Activated CD8-positive, alpha-beta memory T cell treated with anti-CD3 and anti-CD28 coated beads, Interleukin-2, amount 50 U/mL, for 48 hours (primary cell): ENCODE results near the gene PTPN23.
"Not testable (repeated sequence)": the region's sequence is repeated elsewhere in the genome, so short reads cannot be mapped to it uniquely, and the experiment has no call there.

ENCODE experiments used
- DNase-seq: peaks from one replicate; pipeline ENCODE4 v3.0.0-alpha.2; 2020

Gene PTPN23, protein sequence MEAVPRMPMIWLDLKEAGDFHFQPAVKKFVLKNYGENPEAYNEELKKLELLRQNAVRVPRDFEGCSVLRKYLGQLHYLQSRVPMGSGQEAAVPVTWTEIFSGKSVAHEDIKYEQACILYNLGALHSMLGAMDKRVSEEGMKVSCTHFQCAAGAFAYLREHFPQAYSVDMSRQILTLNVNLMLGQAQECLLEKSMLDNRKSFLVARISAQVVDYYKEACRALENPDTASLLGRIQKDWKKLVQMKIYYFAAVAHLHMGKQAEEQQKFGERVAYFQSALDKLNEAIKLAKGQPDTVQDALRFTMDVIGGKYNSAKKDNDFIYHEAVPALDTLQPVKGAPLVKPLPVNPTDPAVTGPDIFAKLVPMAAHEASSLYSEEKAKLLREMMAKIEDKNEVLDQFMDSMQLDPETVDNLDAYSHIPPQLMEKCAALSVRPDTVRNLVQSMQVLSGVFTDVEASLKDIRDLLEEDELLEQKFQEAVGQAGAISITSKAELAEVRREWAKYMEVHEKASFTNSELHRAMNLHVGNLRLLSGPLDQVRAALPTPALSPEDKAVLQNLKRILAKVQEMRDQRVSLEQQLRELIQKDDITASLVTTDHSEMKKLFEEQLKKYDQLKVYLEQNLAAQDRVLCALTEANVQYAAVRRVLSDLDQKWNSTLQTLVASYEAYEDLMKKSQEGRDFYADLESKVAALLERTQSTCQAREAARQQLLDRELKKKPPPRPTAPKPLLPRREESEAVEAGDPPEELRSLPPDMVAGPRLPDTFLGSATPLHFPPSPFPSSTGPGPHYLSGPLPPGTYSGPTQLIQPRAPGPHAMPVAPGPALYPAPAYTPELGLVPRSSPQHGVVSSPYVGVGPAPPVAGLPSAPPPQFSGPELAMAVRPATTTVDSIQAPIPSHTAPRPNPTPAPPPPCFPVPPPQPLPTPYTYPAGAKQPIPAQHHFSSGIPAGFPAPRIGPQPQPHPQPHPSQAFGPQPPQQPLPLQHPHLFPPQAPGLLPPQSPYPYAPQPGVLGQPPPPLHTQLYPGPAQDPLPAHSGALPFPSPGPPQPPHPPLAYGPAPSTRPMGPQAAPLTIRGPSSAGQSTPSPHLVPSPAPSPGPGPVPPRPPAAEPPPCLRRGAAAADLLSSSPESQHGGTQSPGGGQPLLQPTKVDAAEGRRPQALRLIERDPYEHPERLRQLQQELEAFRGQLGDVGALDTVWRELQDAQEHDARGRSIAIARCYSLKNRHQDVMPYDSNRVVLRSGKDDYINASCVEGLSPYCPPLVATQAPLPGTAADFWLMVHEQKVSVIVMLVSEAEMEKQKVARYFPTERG (N-terminal part only)

DNA sequence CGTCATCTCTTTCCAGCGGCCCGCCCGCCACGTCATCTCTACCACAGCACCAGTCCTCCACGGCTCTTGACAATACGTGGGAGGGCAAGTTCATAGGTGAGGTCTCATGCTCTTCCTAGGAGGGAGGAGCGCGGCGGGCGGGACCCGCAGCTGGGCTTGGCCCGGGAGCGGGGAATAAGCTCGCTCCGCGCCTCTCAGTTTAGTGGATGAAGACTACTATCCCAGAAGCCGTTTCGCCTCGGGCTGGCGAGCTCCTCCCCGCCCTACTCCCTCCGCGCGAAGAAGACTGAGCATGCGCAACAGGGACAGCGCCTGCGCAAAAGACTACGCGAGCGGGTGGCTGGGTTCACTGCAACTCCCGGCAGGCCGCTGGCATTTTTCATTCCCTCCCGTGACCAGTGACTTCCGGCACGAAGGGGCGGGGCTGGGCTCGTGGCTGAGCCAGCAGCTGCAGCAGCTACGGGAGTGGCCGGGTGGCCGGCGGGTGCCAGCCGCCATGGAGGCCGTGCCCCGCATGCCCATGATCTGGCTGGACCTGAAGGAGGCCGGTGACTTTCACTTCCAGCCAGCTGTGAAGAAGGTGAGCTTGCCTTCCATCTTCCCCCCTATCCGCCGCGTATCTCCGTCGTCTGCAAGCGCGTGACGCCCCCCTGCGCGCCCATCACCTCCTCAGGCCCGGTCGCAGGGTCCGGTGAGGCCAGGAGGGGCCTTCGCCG, at the start of gene PTPN23:
Gene PTPN23 (plus strand): TSS at position 421 of the 716 bp plus-strand sequence. CDS start 76 bp downstream, at position 497.
- peak; percentile 99 for DNase-seq

DNA sequence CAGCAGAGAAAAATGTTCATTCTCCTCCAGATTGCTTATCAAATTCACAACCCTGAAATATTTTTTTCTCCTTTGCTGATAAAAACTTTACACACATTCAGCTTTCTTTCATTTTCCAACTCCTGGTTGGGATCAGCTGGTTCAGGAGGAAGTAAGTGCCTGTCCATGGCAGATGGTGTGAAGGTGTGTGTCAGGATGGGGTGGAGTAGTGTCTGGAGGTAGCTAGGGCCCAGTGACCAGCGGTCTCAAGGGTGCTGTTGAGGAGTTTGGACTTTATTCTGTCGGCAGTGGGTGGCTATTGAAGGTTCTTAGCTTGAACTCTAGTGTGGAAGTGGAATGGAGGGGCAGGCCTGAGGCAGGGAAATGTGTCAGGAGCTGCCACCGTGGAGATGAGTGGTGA, 46.9 kb upstream of the PTPN23 start:
- no peak for DNase-seq

DNA sequence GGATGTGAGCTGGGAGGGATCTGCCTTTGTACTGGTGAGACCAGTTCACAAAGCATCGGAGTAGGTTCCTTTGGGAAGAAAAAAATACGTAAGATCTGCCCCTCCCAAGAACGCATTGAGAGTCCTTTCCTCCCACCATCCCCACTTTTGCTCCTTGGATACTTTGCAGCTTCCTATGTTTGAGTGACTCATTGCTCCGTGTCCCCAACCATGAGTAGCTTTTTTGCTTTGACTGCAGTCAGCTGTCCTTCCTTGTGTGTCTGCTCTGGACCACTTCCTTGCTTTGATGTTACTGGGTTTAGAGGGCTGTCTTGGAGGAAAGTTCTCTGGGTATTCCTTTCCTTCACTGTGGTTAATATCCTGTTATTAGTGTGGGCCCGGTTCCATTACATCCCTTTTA, 43.2 kb upstream of the PTPN23 start:
- DNase-seq = no peak

DNA sequence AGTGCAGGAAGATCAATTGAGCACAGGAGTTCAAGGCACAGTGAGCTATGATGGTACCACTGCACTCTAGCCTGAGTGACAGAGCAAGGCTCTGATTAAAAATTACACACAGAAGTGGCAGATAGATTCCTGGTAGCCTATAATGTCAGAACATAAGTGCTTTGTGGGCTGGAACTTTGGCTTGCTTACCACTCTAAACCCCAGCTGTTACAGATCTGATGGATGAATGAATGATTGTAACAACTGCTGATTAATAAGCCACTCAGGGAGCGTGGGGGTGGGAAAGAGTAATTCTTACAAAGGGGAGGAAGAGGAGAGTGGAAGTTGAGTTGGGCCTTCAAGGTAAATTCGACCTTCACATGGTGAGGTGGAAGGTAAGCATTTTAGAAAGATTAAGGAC, 40.9 kb upstream of the PTPN23 start:
- no peak for DNase-seq

DNA sequence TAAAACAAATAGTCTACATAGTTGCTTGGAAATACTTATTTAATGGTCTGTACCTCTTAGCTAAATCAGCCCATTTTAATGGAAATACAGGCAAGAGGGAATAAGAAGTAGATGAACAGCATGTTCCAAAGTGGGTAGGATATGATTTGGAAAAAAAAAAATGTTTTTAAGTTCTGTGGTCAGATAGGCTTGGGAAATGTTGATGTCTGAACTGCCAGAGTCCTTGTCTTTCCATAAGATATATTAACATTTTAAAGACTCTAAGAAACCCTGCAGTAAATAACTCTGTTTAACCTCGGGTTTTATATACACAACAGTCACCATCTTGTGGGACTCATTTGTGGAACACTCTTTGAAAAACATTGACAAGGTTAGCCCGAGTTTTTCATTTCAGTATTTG, 40.0 kb upstream of the PTPN23 start:
- no peak for DNase-seq

DNA sequence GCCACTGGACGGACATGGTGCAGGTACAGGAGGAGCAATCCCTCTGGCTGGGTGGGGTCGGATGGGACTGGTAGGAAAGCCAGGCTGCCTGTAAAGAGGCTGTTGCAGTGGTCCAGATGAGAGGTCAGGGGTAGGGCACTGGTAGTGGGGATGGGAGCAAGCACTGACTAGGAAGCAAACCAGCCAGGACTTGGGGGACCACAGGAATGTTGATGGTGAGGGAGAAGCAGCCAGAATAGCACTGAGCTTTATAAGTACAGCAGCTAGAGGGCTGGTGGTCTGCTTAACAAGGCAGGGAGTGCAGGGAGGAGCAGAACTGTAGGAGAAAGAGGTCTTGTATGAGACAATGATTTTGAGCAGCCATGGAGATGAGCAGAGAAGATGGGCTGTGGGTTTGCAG, 38.7 kb upstream of the PTPN23 start:
- DNase-seq = no peak

DNA sequence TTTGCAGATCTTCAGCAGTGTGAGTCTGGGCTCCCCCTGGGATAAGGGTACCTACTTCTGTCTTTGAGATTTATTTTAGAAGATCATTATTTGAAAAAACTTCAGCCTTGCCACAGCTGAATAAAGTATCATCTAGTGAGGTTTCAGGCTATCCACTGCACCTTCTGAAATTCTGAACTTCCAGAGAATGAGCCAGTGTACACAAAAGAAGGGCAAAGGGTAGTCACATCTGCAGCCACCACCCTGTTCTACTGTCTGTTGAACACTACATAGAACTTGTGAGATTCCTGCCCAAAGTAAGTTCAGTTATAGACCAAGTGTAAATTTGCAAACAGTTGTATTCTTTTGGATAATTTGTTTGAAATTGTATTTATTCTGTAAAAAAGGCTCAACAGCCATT, 38.0 kb upstream of the PTPN23 start:
- DNase-seq = no peak

DNA sequence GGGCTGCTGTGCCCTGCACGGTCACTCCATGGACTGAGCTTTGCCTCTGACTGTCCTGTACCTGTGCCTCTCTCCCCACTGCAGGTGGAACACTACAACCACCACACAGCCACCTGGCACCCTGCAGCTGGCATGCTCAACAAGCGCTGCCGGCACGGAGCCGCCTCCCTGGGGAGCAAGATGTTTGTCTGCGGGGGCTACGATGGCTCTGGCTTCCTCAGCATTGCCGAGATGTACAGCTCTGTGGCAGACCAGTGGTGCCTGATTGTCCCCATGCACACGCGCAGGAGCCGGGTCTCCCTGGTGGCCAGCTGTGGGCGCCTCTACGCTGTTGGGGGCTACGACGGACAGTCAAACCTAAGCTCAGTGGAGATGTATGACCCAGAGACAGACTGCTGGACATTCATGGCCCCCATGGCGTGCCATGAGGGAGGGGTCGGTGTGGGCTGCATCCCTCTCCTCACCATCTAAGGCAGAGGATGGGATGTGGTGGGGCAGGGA, 37.3 kb upstream of the PTPN23 start:
- DNase-seq = no peak

DNA sequence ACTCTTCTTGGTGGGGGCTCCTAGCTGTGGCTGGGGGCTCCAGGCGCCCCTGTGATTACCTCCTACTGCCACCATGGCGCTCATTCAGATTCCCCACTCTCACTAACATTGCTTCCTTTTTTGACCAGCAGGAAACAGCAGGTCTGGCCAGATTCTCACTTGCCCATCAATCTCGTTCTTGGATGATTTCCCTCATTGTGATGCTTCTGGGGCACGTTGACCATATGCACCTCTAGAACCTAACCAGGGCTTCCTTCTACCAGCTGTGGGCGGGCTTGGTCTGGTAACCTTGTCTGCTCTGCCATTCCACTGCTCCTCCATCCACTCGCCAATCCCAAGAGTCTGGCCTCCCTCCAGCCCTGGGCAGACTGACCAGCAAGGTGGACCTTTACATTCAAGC, 35.9 kb upstream of the PTPN23 start:
- no peak for DNase-seq

DNA sequence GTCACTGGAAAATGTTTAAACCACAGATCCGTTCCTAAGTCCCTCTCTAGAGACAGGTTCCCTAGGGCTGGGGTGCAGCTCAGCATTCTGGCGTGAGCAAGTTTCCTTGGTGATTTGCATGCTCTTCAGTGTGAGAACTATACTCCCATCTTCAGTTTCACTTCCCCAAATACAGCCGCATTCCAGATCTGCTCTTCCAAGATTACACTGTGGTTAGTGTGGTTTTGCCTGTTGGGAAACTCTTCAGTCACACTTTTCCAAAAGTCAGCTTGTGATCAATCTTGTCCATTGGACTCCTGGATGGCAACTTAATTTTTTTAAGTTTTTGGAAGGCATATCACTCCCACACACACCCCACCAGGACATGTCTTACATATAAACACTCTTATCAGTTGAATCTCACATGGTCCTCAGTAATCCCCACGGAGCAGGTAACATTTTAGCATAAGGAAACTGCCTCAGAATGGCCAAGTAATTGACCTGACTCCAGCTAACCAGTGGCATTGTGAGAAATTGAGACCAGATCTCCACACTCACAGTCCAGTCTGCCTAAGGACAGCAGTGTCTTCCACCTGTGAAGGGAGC, 33.5 kb upstream of the PTPN23 start:
- no peak for DNase-seq

DNA sequence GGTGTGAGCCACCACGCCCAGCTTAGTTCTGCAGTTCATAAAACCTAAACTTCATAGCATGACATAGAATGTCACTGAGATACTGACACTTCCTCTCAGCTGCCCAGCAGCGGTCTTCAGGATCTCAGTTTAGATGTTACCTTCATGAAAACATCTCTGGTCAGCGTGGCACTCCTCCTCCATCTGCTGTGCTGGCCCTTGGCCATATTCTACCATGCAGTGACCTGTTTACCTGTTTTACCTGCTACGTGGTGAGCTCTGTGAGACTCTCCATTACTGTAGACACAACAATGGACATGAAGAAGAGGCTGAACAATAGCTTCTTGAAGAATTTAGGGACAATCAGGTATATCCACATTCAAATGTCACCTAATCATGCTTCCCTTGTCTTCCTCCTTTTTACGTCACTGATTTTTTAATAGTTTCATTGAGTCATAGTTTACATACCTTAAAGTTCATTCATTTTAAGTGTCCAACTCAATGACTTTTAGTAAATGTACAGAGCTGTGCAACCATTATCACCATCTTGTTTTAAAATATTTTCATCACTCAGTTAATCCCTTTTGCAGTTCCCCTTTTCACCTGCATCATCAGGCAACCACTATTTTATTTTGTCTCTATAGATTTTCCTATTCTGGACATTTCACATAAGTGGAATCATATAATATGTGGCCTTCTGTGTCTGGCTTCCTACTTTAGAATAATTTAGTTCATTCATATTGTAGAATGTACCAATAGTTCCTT, 32.2 kb upstream of the PTPN23 start:
- no peak for DNase-seq

DNA sequence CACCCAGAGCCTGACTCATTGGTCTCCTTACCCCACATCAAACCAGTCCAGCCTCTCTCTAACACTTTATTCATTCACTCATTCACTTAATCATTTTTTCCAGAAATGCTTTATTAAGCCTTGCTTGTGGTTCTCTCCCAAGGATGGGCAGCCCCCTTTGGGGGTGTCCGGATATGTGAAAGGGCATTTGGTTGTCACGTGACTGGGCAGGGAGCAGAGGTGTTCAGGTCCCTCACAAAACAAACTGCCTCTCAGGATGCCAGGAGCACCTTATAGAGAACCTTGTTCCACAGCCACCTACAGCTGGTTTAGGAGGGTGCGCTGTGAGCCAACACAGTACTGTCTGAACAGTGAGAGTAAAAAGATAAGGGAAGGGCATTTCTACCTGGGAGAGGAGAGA, 25.8 kb upstream of the PTPN23 start:
- DNase-seq = no peak

DNA sequence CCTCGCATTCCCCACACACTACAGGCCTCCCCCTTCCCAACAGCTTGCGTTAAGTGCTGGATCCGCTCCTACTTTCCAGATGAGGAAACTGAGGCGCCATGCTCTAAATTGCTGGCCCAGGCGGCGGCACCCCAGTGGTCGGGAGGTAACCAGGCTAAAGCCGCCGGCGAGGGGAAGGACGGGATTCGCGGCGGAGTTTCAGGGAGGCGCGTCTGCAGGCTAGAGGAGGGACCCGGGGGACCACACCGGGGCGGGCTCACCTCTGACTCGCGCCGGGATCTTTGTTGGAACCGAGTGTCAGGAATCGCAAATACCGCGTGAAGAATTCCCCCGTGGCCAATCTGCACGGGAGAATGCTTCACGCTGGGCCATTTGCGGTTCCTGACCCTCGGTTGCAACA, 24.6 kb upstream of the PTPN23 start:
- no peak for DNase-seq

DNA sequence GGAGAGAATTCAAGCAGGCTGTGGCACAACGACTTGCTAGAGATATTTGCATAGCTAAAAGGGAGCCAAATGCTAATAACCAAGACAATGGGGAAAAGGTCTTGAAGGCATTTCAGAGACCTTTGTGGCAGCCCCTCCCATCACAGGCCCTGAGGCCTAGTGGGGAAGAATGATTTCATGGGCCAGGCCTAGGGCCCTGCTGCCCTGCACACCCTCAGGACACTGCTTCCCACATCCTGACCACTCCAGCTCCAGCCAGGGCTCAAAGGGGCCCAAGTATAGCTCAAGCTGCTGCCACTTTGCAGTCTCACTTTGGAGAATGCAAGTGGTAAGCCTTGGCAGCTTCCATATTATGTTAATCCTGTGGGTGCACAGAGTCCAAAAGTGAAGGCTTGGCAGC, 21.5 kb upstream of the PTPN23 start:
- no peak for DNase-seq

DNA sequence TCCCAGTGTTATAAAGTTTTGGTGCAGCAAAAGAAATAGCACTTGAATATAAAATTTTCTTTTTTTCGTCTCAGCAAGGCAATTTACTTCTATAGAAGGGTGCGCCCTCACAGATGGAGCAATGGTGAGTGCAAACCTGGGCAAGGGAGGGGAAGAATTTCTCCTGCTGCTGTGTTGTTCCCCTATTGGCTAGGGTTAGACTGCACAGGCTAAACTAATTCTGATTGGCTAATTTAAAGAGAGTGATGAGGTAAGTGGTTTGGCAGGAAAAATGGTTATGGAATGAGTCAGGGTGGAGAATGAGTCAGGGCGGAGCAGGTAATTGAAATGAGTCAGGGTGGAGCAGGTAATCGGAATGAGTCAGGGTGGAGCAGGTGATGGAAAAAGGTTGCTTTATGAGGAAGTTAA, 20.7 kb upstream of the PTPN23 start:
- not testable (repeated sequence) for DNase-seq

DNA sequence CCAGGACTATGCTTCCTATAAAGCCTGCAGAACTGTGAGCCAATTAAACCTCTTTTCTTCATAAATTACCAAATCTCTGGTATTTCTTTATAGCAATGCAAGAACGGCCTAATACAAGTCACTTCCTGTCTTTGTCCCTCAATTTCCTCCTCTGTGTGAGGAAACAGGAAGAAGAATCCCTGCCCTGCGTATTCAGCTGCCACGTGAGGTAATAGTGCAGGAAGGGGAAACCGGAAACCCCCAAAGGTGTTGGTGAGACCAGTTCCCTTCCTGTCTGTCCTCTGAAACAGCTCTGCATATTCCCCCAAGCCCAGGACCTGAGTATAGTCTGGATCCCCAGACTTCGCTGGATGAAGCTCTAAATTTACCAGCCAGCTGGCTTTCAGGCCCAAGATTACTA, 18.1 kb upstream of the PTPN23 start:
- DNase-seq = no peak

DNA sequence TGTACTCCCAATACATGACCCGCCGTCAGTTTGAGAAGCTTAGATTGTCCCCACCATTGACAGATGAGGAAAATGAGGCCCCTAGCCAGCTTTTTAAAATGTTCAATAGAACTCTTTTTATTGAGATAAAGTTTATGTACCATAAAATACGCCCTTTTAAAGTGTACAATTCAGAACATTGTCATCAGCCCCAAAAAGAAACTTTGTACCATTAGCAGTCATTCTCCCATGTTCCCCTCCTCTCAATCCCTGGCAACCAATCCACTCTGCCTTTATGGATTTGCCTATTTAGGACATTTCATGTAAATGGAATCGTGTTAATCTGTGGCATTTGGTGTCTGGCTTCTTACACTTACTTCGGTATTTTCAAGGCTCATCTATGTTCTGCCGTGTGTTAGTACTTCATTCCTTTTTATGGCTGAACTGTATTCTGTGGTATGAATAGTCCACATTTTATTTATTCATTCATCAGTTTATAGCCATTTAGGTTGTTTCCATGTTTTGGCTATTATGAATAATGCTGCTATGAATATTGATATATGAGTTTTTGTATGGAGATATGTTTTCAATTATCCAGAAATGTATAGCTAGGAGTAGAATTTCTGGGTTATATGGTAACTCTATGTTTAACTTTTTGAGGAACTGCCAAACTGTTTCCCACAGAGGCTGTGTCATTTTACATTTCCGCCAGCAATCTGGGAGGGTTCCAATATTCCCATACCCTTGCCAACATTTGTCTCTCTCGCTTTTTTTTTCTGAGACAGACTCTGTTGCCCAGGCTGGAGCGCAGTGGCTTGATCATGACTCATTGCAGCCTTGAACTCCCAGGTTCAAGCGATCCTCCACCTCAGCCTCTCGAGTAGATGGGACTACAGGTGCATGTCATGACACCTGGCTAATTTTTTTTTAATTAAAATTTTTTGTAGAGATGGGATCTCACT, 15.3 kb upstream of the PTPN23 start:
- no peak for DNase-seq

DNA sequence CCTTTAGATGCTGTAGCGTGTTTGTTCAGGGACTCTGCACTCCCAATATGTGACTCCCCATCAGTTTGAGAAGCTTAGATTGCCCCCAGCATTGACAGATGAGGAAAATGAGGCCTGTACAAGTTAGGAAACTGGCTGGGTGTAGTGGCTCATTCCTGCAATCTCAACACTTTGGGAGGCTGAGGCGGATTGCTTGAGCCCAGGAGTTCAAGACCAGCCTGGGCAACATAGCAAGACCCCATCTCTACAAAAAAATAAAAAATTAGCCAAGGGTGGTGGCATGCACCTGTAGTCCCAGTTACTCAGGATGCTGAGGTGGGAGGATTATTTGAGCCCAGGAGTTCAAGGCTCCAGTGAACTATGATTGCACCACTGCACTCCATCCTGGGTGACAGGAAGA, 14.0 kb upstream of the PTPN23 start:
- no peak for DNase-seq

DNA sequence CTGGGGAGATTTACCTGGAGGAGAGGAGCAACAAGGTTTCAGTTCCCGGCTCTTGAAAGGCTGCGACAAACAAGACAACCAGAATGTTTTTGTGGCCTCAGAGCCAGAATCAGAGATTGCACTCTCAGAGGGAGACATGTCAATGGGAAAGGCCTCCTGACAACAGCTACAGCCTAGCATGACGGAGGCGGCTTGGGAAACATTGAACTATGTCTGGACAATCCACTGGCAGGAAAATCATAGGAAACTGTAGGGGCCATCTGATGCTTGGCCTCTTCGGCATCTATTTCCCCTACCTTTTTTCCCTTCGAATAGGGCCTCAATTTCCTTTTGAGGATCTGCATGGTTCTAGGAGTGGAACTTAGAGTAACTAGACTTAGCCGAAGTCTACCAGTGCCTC, 13.2 kb upstream of the PTPN23 start:
- no peak for DNase-seq

DNA sequence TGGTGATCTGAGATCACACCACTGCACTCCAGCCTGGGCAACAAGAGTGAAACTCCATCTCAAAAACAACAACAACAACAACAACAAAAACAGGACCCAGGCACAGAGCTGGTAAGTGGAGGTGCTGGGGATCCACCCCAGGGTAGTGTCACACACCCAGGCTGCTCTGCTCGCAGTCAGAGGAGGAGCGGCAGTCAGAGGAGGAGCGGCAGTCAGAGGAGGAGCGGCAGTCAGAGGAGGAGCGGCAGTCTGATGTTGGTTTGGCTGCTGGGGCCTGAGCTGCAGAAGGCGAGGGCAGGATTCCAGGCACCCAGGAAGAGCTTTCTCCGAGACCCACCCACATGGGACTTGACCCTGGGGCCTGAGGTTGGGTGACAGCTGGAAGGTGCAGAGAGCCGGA, 10.8 kb upstream of the PTPN23 start:
- not testable (repeated sequence) for DNase-seq
